ENCODE measurements around the gene FLOT1. TPM values are rescaled to one million over a fixed set of nuclear protein-coding genes. Genes with fewer than 3 reads are reported as not detected.
"Not testable (repeated sequence)": the region's sequence is repeated elsewhere in the genome, so short reads cannot be mapped to it uniquely, and the experiment has no call there.

The FLOT1 gene
- total RNA-seq, 2 experiments from 2014 or later: 261 to 271 TPM

- H3K4me3 Mint-ChIP-seq; H3K9me3 Mint-ChIP-seq; ATAC-seq (ENCODE audit: low read depth); H3K27me3 Mint-ChIP-seq; DNase-seq: not testable (repeated sequence)
- POLR2A ChIA-PET: interaction anchor here (0.9 to 1.0 kb wide), 2 partner anchors 18 to 24 kb away, joined by 3 to 4 read pairs; no protein-coding TSS in a partner anchor
- Mint-ChIP-seq H3K4me1 (peaks cover 54% of the 10 kb centered on the region), H3K36me3 (peaks cover 15% of the 10 kb centered on the region), H3K27ac (peak overlapping the region; percentile 87)
Measured at GRCh38 chr6:30764490-30765043, 22.1 kb upstream of the FLOT1 start.

GRCh38 chr6:30763618-30764489 lies 21.4 kb upstream of the FLOT1 start:
- POLR2A ChIA-PET: interaction anchor here (0.6 to 1.0 kb wide), 4 partner anchors 17 to 28 kb away, joined by 3 to 4 read pairs (median 3); partner anchors contain the start of gene IER3
- Mint-ChIP-seq H3K27me3 (no peaks in the 10 kb centered on the region), H3K9me3 (peaks cover 3% of the 10 kb centered on the region), H3K27ac (peak overlapping the region; percentile 87), H3K4me3 (peak overlapping the region; percentile 54), H3K36me3 (peaks cover 15% of the 10 kb centered on the region), H3K4me1 (peaks cover 50% of the 10 kb centered on the region)
- ATAC-seq (ENCODE audit: low read depth) (peak; percentile 25), DNase-seq (no peak)

- POLR2A ChIA-PET: interaction anchor here (0.6 to 1.0 kb wide), 2 partner anchors 19 to 29 kb away, joined by 3 read pairs; partner anchors contain the start of gene IER3
- Mint-ChIP-seq H3K27me3 (no peaks in the 10 kb centered on the region), H3K36me3 (peaks cover 15% of the 10 kb centered on the region), H3K4me3 (no peak overlapping the region), H3K4me1 (peaks cover 44% of the 10 kb centered on the region), H3K27ac (peak overlapping the region; percentile 87), H3K9me3 (peaks cover 3% of the 10 kb centered on the region)
- no peak for DNase-seq
- ATAC-seq (ENCODE audit: low read depth): no peak
Measured at GRCh38 chr6:30763155-30763617, 20.7 kb upstream of the FLOT1 start.

GRCh38 chr6:30761791-30762429 lies 19.4 kb upstream of the FLOT1 start:
- Mint-ChIP-seq H3K27me3 (no peaks in the 10 kb centered on the region), H3K4me3 (no peak overlapping the region), H3K9me3 (peaks cover 3% of the 10 kb centered on the region), H3K4me1 (peaks cover 37% of the 10 kb centered on the region), H3K27ac (no peak overlapping the region), H3K36me3 (peaks cover 15% of the 10 kb centered on the region)
- DNase-seq (no peak), ATAC-seq (ENCODE audit: low read depth) (no peak)
- POLR2A ChIA-PET: interaction anchor here (0.7 kb wide), 1 partner anchor 13 kb away, joined by 5 read pairs; no protein-coding TSS in a partner anchor

- Mint-ChIP-seq H3K27me3 (no peaks in the 10 kb centered on the region), H3K4me3 (no peak overlapping the region), H3K9me3 (peaks cover 3% of the 10 kb centered on the region), H3K4me1 (peaks cover 31% of the 10 kb centered on the region), H3K27ac (no peak overlapping the region), H3K36me3 (peaks cover 11% of the 10 kb centered on the region)
- no peak for ATAC-seq (ENCODE audit: low read depth)
- DNase-seq: no peak
- POLR2A ChIA-PET: no interaction called here
Measured at GRCh38 chr6:30760549-30760948, 18.1 kb upstream of the FLOT1 start.

GRCh38 chr6:30759575-30760239 lies 17.2 kb upstream of the FLOT1 start:
- ATAC-seq (ENCODE audit: low read depth) (no peak), DNase-seq (no peak)
- no peak overlapping the region for H3K4me3 Mint-ChIP-seq
- no peaks in the 10 kb centered on the region for H3K27me3 Mint-ChIP-seq
- H3K4me1 Mint-ChIP-seq: peaks cover 27% of the 10 kb centered on the region
- H3K9me3 Mint-ChIP-seq: peaks cover 3% of the 10 kb centered on the region
- POLR2A ChIA-PET: interaction anchor here (0.9 kb wide), 1 partner anchor 34 kb away, joined by 3 read pairs; no protein-coding TSS in a partner anchor
- peaks cover 10% of the 10 kb centered on the region for H3K36me3 Mint-ChIP-seq
- H3K27ac Mint-ChIP-seq: no peak overlapping the region

- DNase-seq (no peak), ATAC-seq (ENCODE audit: low read depth) (no peak)
- Mint-ChIP-seq H3K4me1 (peaks cover 11% of the 10 kb centered on the region), H3K9me3 (peaks cover 3% of the 10 kb centered on the region), H3K27me3 (no peaks in the 10 kb centered on the region), H3K27ac (no peak overlapping the region), H3K36me3 (peaks cover 4% of the 10 kb centered on the region), H3K4me3 (no peak overlapping the region)
- POLR2A ChIA-PET: interaction anchor here (1.0 to 1.8 kb wide), 3 partner anchors 9 to 16 kb away, joined by 4 to 7 read pairs (median 5); no protein-coding TSS in a partner anchor
Measured at GRCh38 chr6:30757261-30757904, 14.9 kb upstream of the FLOT1 start.

GRCh38 chr6:30756405-30757003 lies 14.0 kb upstream of the FLOT1 start:
- POLR2A ChIA-PET: interaction anchor here (0.6 to 1.6 kb wide), 3 partner anchors 10 to 16 kb away, joined by 3 to 6 read pairs (median 5); no protein-coding TSS in a partner anchor
- not testable (repeated sequence) for DNase-seq; H3K36me3 Mint-ChIP-seq; H3K4me3 Mint-ChIP-seq; H3K27ac Mint-ChIP-seq; H3K9me3 Mint-ChIP-seq; ATAC-seq (ENCODE audit: low read depth); H3K27me3 Mint-ChIP-seq
- peaks cover 11% of the 10 kb centered on the region for H3K4me1 Mint-ChIP-seq

GRCh38 chr6:30754631-30755030 lies 12.1 kb upstream of the FLOT1 start:
- Mint-ChIP-seq H3K36me3 (no peaks in the 10 kb centered on the region), H3K27ac (no peak overlapping the region), H3K4me3 (no peak overlapping the region), H3K9me3 (no peaks in the 10 kb centered on the region), H3K4me1 (peaks cover 15% of the 10 kb centered on the region), H3K27me3 (no peaks in the 10 kb centered on the region)
- ATAC-seq (ENCODE audit: low read depth) (no peak), DNase-seq (no peak)
- POLR2A ChIA-PET: no interaction called here

GRCh38 chr6:30752157-30752927 lies 9.9 kb upstream of the FLOT1 start:
- Mint-ChIP-seq H3K36me3 (no peaks in the 10 kb centered on the region), H3K4me1 (peaks cover 21% of the 10 kb centered on the region), H3K4me3 (no peak overlapping the region), H3K27ac (no peak overlapping the region), H3K9me3 (no peaks in the 10 kb centered on the region), H3K27me3 (no peaks in the 10 kb centered on the region)
- DNase-seq (no peak), ATAC-seq (ENCODE audit: low read depth) (no peak)
- POLR2A ChIA-PET: interaction anchor here (0.6 to 1.0 kb wide), 3 partner anchors 8 to 138 kb away, joined by 3 to 4 read pairs (median 4); partner anchors contain the start of gene IER3

- ATAC-seq (ENCODE audit: low read depth): no peak
- no peak overlapping the region for H3K4me3 Mint-ChIP-seq
- no peaks in the 10 kb centered on the region for H3K27me3 Mint-ChIP-seq
- no peaks in the 10 kb centered on the region for H3K36me3 Mint-ChIP-seq
- H3K9me3 Mint-ChIP-seq: no peaks in the 10 kb centered on the region
- H3K27ac Mint-ChIP-seq: no peak overlapping the region
- no peak for DNase-seq
- POLR2A ChIA-PET: no interaction called here
- H3K4me1 Mint-ChIP-seq: peaks cover 25% of the 10 kb centered on the region
Measured at GRCh38 chr6:30750379-30750668, 7.8 kb upstream of the FLOT1 start.
